PC-9 (cell line): ENCODE results near the gene NALCN.

Experiments used
- CTCF ChIP-seq: fragments of 200-600 bp; sonication (generic); conservative IDR thresholded peaks from 2 replicates; pipeline ENCODE4 v1.6.1; 2017; ENCODE audit warnings: mixed run types, antibody characterized with exemption, mild to moderate bottlenecking, moderate library complexity
- EZH2 ChIP-seq: fragments of 200-600 bp; sonication (generic); IDR thresholded peaks from 2 replicates; pipeline ENCODE4 v1.8.0; 2017; ENCODE audit warnings: antibody characterized with exemption, low read depth

GRCh38 chr13:101272886-101273285 lies 143.4 kb downstream of the NALCN start:
- TF ChIP-seq CTCF (no peak), EZH2 (no peak)
